ENCODE results near the gene SRRT.

SRRT gene

GRCh38 chr7:100880645-100881044 is 5.7 kb downstream of the SRRT start:
- no peak for DNase-seq (ENCODE audit: low read depth)

GRCh38 chr7:100881136-100881535 is 6.2 kb downstream of the SRRT start:
- no peak for DNase-seq (ENCODE audit: low read depth)

GRCh38 chr7:100882201-100882600 is 7.3 kb downstream of the SRRT start:
- DNase-seq (ENCODE audit: low read depth): no peak

GRCh38 chr7:100882785-100883526 is 8.1 kb downstream of the SRRT start:
- DNase-seq (ENCODE audit: low read depth): no peak

- DNase-seq (ENCODE audit: low read depth): no peak
Measured at GRCh38 chr7:100884736-100885439, 10.0 kb downstream of the SRRT start.

GRCh38 chr7:100885440-100886141 is 10.7 kb downstream of the SRRT start:
- no peak for DNase-seq (ENCODE audit: low read depth)

- DNase-seq (ENCODE audit: low read depth): no peak
Measured at GRCh38 chr7:100886142-100886935, 11.4 kb downstream of the SRRT start.

- no peak for DNase-seq (ENCODE audit: low read depth)
Measured at GRCh38 chr7:100886936-100887515, 12.1 kb downstream of the SRRT start.

- DNase-seq (ENCODE audit: low read depth): no peak
Measured at GRCh38 chr7:100887516-100888290, 12.8 kb downstream of the SRRT start.

GRCh38 chr7:100888291-100888987 is 13.5 kb downstream of the SRRT start:
- no peak for DNase-seq (ENCODE audit: low read depth)

GRCh38 chr7:100888988-100889750 is 14.3 kb downstream of the SRRT start, which contains the start of gene UFSP1:
Gene UFSP1 (minus strand): TSS chr7:100889715. CDS start chr7:100889271, 444 bp downstream.
- no peak for DNase-seq (ENCODE audit: low read depth)

GRCh38 chr7:100890653-100891567 is 16.0 kb downstream of the SRRT start:
- no peak for DNase-seq (ENCODE audit: low read depth)

- DNase-seq (ENCODE audit: low read depth): no peak
Measured at GRCh38 chr7:100891568-100892247, 16.8 kb downstream of the SRRT start.

- no peak for DNase-seq (ENCODE audit: low read depth)
Measured at GRCh38 chr7:100892364-100893317, 17.7 kb downstream of the SRRT start.

GRCh38 chr7:100893318-100893895 is 18.5 kb downstream of the SRRT start:
- DNase-seq (ENCODE audit: low read depth): no peak

Measured in HS-5 (cell line).